GM12878 (cell line): ENCODE data around the gene CLEC7A. TPM values are rescaled to one million over a fixed set of nuclear protein-coding genes. Genes with fewer than 3 reads are reported as not detected.

Source experiments
- ATAC-seq: fragments of 200-7000 bp; cut with Tn5 transposase; 3 replicates; pipeline ENCODE4 v1.9.1; 2020; ENCODE audit warnings: mild to moderate bottlenecking, moderate library complexity
- BruUV-seq: library from RNA; stranded (reverse); fragments of 400-500 nt; replicated peaks from 2 replicates; lab custom pipeline; 2021; lab: Mats Ljungman, UMichigan
- CTCF ChIA-PET: fragments of 300-600 bp; sonication (Branson Sonifier 250); formaldehyde crosslinking; extraction: SDS; loops from one replicate; lab custom pipeline; 2021; ENCODE audit warnings: inconsistent platforms; lab: Yijun Ruan, JAX
- POLR2A ChIA-PET: fragments of 350-600 bp; formaldehyde crosslinking; extraction: SDS; loops from one replicate; lab custom pipeline; 2021; ENCODE audit warnings: inconsistent platforms; lab: Charles Lee
- RAD21 ChIA-PET: fragments of 300-600 bp; sonication (Branson Sonifier 250); formaldehyde crosslinking; loops from one replicate; lab custom pipeline; 2023; ENCODE audit warnings: antibody characterized with exemption; ENCODE audit not compliant: unreplicated experiment; lab: Charles Lee
- SMC1A ChIA-PET: fragments of 300-600 bp; sonication (Branson Sonifier 250); formaldehyde crosslinking; loops from one replicate; lab custom pipeline; 2023; ENCODE audit not compliant: unreplicated experiment, uncharacterized antibody; lab: Charles Lee
- DNase-seq: peaks from one replicate; pipeline ENCODE4 v3.0.0-alpha.2; 2011; ENCODE audit warnings: low read depth, low spot score
- FAIRE-seq: peaks from 3 replicates; lab custom pipeline; 2011; peaks lifted over from hg19 to GRCh38; lab: Jason Lieb, UNC
- H2AFZ ChIP-seq: 2 replicates; pipeline ENCODE4 v1.6.0; 2011; ENCODE audit warnings: low read depth, low read length, control low read depth; ENCODE audit not compliant: control insufficient read depth
- H3K27ac ChIP-seq: 2 replicates; pipeline ENCODE4 v1.5.1; 2011; ENCODE audit warnings: control low read depth; ENCODE audit not compliant: control insufficient read depth, insufficient read depth
- H3K27me3 ChIP-seq, 2 experiments: replicated peaks in 1 of 2; 2 replicates each; pipeline versions ENCODE4 v1.6.0 to v1.6.1; 2011; ENCODE audit warnings: low read length in 1 of 2; ENCODE audit not compliant: control insufficient read depth in 2 of 2, insufficient read depth in 2 of 2
- H3K36me3 ChIP-seq, 2 experiments: 2 replicates each; pipeline ENCODE4 v1.5.1; 2011; ENCODE audit warnings: low read length in 1 of 2; ENCODE audit not compliant: control insufficient read depth in 2 of 2, insufficient read depth in 2 of 2
- H3K4me1 ChIP-seq: 2 replicates; pipeline ENCODE4 v1.6.1; 2011; ENCODE audit warnings: mild to moderate bottlenecking, low read length, moderate library complexity, mixed read lengths; ENCODE audit not compliant: control insufficient read depth, insufficient read depth
- H3K4me2 ChIP-seq: 2 replicates; pipeline ENCODE4 v1.6.0; 2011; ENCODE audit warnings: control low read depth; ENCODE audit not compliant: control insufficient read depth, insufficient read depth
- H3K4me3 ChIP-seq: fragments of 200-600 bp; sonication (generic); 2 replicates; pipeline ENCODE4 v1.5.1; 2016
- H3K79me2 ChIP-seq: 2 replicates; pipeline ENCODE4 v1.6.0; 2011; ENCODE audit warnings: low read length; ENCODE audit not compliant: control insufficient read depth, insufficient read depth
- H3K9ac ChIP-seq: 2 replicates; pipeline ENCODE4 v1.8.0; 2011; ENCODE audit warnings: low read length, control low read depth, mixed read lengths; ENCODE audit not compliant: control insufficient read depth, insufficient read depth
- H3K9me3 ChIP-seq: replicated peaks from 3 replicates; pipeline ENCODE4 v1.5.1; 2011; ENCODE audit warnings: mild to moderate bottlenecking, low read length; ENCODE audit not compliant: control insufficient read depth, insufficient read depth
- H4K20me1 ChIP-seq: 2 replicates; pipeline ENCODE4 v1.6.0; 2011; ENCODE audit not compliant: control insufficient read depth, insufficient read depth
- ELK1 ChIP-seq: IDR thresholded peaks from 2 replicates; pipeline ENCODE4 v1.6.1; 2012; ENCODE audit warnings: low read depth, low read length, improper control_type of control experiment
- ETV6 ChIP-seq, 2 experiments: fragments of 450-650 bp in 1 of 2; IDR thresholded peaks in 1 of 2; conservative IDR thresholded peaks in 1 of 2; 2 replicates each; pipeline ENCODE4 v1.6.1; 2014; ENCODE audit warnings: antibody characterized with exemption in 1 of 2, borderline replicate concordance in 1 of 2, low read depth in 1 of 2, mild to moderate bottlenecking in 1 of 2, moderate library complexity in 1 of 2
- HDGF ChIP-seq: fragments of 450-650 bp; IDR thresholded peaks from 2 replicates; pipeline ENCODE4 v1.6.1; 2016; ENCODE audit warnings: antibody characterized with exemption
- RUNX3 ChIP-seq: IDR thresholded peaks from 2 replicates; pipeline ENCODE4 v1.6.1; 2012; ENCODE audit warnings: low read length, inconsistent platforms
- SRF ChIP-seq, 2 experiments: IDR thresholded peaks; 2 replicates each; pipeline ENCODE4 v1.6.1; 2011; ENCODE audit warnings: low read depth in 2 of 2, low read length in 2 of 2, mild to moderate bottlenecking in 1 of 2, moderate library complexity in 1 of 2
- WGBS: methylation state at CpG from one replicate; pipeline ENCODE4 v1.1.6; 2016; ENCODE audit warnings: low lambda C conversion rate; ENCODE audit not compliant: insufficient replicate concordance, insufficient coverage; ENCODE audit errors: missing lambda C conversion rate; 5-methylcytosine and 5-hydroxymethylcytosine counted together
- in situ Hi-C: fragments of 300-500 bp; cut with MboI; formaldehyde crosslinking; loops from 9 replicates; pipeline ENCODE4 v1.14.3; 2018; ENCODE audit warnings: mixed read lengths
- intact Hi-C: fragments of 100-400 bp; cut with micrococcal nuclease; formaldehyde crosslinking; loops from one replicate; pipeline ENCODE4 v1.14.2; 2022; ENCODE audit not compliant: unreplicated experiment
- polyA plus RNA-seq, 11 experiments: library from polyadenylated mRNA; depleted of rRNA in 4 of 11; unstranded in 6 of 11; stranded (reverse) in 5 of 11; fragments of >200 nt; fragmentation: Nextera tagmentation in 4 of 11; fragmentation: Illumina TruSeq in 1 of 11; extraction: Ambion mirVana in 4 of 11; extraction: Trizol in 1 of 11; gene quantifications; 1 replicate in 1 of 11; 2 replicates in 10 of 11; pipeline versions ENCODE4 v1.2.1 to v1.2.3, GENCODE V29; 2011 to 2016; ENCODE audit warnings: inconsistent platforms in 2 of 11, missing spikeins in 2 of 11, low read depth in 1 of 11
- total RNA-seq, 4 experiments: library from RNA; depleted of rRNA in 3 of 4; stranded (reverse); fragments of >200 nt in 3 of 4; fragmentation: Illumina TruSeq in 1 of 4; extraction: Trizol in 1 of 4; gene quantifications; 2 replicates each; pipeline versions ENCODE4 v1.2.1 to v1.2.3, GENCODE V29; 2013 to 2021
- TF ChIP-seq, protein P1 (sequence below): IDR thresholded peaks from 2 replicates; pipeline ENCODE4 v1.6.1; 2011; ENCODE audit warnings: low read depth, low read length, improper control_type of control experiment, borderline replicate concordance

CLEC7A gene
- total and polyA plus RNA-seq, 10 of the 15 experiments (the other 5 are each of a cell fraction or from before 2014, with no cell fraction given): not detected

GRCh38 chr12:10113920-10114319 is 16.1 kb downstream of the CLEC7A start (continued):
- TF ChIP-seq ELK1: no peak
- TF ChIP-seq RUNX3: no peak
- TF ChIP-seq HDGF: no peak
- TF ChIP-seq SRF (IDR thresholded peaks at IDR 0.05; ENCODE audit: low read depth in 2 of 2, low read length in 2 of 2): no peak
- TF ChIP-seq, protein P1, sequence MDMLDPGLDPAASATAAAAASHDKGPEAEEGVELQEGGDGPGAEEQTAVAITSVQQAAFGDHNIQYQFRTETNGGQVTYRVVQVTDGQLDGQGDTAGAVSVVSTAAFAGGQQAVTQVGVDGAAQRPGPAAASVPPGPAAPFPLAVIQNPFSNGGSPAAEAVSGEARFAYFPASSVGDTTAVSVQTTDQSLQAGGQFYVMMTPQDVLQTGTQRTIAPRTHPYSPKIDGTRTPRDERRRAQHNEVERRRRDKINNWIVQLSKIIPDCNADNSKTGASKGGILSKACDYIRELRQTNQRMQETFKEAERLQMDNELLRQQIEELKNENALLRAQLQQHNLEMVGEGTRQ: no peak

DNA sequence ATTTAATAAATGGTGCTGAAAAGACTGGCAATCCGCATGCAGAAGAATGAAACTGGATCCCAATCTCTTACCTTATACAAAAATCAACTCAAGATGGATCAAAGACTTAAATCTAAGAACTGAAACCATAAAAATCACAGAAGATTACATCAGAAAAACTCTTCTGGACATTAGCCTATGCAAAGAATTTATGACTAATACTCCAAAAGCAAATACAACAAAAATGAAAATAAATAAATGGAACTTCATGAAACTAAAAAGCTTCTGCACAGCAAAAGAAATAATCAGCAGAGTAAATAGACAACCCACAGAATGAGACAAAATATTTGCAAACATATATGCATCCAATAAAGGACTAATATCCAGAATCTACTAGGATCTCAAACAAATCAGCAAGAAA is 16.9 kb downstream of the CLEC7A start:
- 57% methylated on average over 1 of the region's 1 CpG for WGBS

More for the DNA sequence above, 16.9 kb downstream of the CLEC7A start:
- no peak overlapping the region for H3K4me3 ChIP-seq
- ChIA-PET POLR2A (no interaction called here), CTCF (no interaction called here), SMC1A (no interaction called here), RAD21 (no interaction called here)
- H3K4me2 ChIP-seq: no peak overlapping the region
- H3K4me1 ChIP-seq: no peaks in the 10 kb centered on the region
- in situ Hi-C loops (no loop called here), intact Hi-C loops (no loop called here)
- H3K36me3 ChIP-seq: no peaks in the 10 kb centered on the region
- no TSS peak for BruUV-seq
- no peak for FAIRE-seq
- H3K9me3 ChIP-seq: no peaks in the 10 kb centered on the region
- no peaks in the 10 kb centered on the region for H4K20me1 ChIP-seq
- TF ChIP-seq ETV6 (conservative IDR thresholded peaks at IDR 0.05 in 1 of 2, IDR thresholded peaks at IDR 0.05 in 1 of 2; ENCODE audit: borderline replicate concordance in 1 of 2, low read depth in 1 of 2): no peak
- TF ChIP-seq, all 136 proteins: peak for 0
- Histone ChIP-seq H3K27me3 (no peaks in the 10 kb centered on the region), H3K27ac (no peak overlapping the region), H3K79me2 (no peaks in the 10 kb centered on the region), H2AFZ (no peak overlapping the region), H3K9ac (no peak overlapping the region)
- ATAC-seq (no peak), DNase-seq (no peak)
